Measurements from ENCODE around the gene SURF2.
"Not testable (repeated sequence)": the region's sequence is repeated elsewhere in the genome, so short reads cannot be mapped to it uniquely, and the experiment has no call there.

Gene SURF2

GRCh38 chr9:133331221-133331620 is 25.1 kb upstream of the SURF2 start:
- no peak for DNase-seq (ENCODE audit: low read depth)
- H3K4me3 ChIP-seq (ENCODE audit: low read depth, low read length) = no peak overlapping the region
- no peak for TF ChIP-seq CTCF (IDR thresholded peaks at IDR 0.05; ENCODE audit: control insufficient read depth, extremely low read depth, insufficient read depth)

GRCh38 chr9:133331641-133332380 is 24.5 kb upstream of the SURF2 start:
- DNase-seq (ENCODE audit: low read depth) = no peak
- no peak for TF ChIP-seq CTCF (IDR thresholded peaks at IDR 0.05; ENCODE audit: control insufficient read depth, extremely low read depth, insufficient read depth)
- H3K4me3 ChIP-seq (ENCODE audit: low read depth, low read length) = no peak overlapping the region

GRCh38 chr9:133332381-133332730 is 24.0 kb upstream of the SURF2 start:
- no peak for TF ChIP-seq CTCF (IDR thresholded peaks at IDR 0.05; ENCODE audit: control insufficient read depth, extremely low read depth, insufficient read depth)
- DNase-seq (ENCODE audit: low read depth) = no peak
- H3K4me3 ChIP-seq (ENCODE audit: low read depth, low read length) = no peak overlapping the region

- H3K4me3 ChIP-seq (ENCODE audit: low read depth, low read length) = no peak overlapping the region
- TF ChIP-seq CTCF (IDR thresholded peaks at IDR 0.05; ENCODE audit: control insufficient read depth, extremely low read depth, insufficient read depth) = no peak
- no peak for DNase-seq (ENCODE audit: low read depth)
These were observed 23.3 kb upstream of the SURF2 start for GRCh38 chr9:133333011-133333410.

- TF ChIP-seq CTCF (IDR thresholded peaks at IDR 0.05; ENCODE audit: control insufficient read depth, extremely low read depth, insufficient read depth) = no peak
- no peak for DNase-seq (ENCODE audit: low read depth)
- H3K4me3 ChIP-seq (ENCODE audit: low read depth, low read length) = peak overlapping the region; percentile 83
These were observed 22.8 kb upstream of the SURF2 start for GRCh38 chr9:133333566-133333965.

- DNase-seq (ENCODE audit: low read depth) = peak; percentile 76
- TF ChIP-seq CTCF (IDR thresholded peaks at IDR 0.05; ENCODE audit: control insufficient read depth, extremely low read depth, insufficient read depth) = peak; percentile 22; the same call in 1 of the 2 replicates
- peak overlapping the region; percentile 83 for H3K4me3 ChIP-seq (ENCODE audit: low read depth, low read length)
These were observed 22.2 kb upstream of the SURF2 start for GRCh38 chr9:133334161-133334560.

GRCh38 chr9:133334888-133335287 is 21.5 kb upstream of the SURF2 start:
- H3K4me3 ChIP-seq (ENCODE audit: low read depth, low read length) = peak overlapping the region; percentile 83
- DNase-seq (ENCODE audit: low read depth) = not testable (repeated sequence)
